ENCODE data around the gene MASP1.

- TF ChIP-seq GATA2 (IDR thresholded peaks at IDR 0.05; ENCODE audit: low read depth, low read length) (no peak), GATA3 (IDR thresholded peaks at IDR 0.05; ENCODE audit: low read depth, low read length) (no peak)
Observed at GRCh38 chr3:187314176-187314575, 22.6 kb upstream of the MASP1 start.

Measured in SH-SY5Y (cell line).